Fibroblast of the aortic adventitia (primary cell): ENCODE data around the gene MTREX. TPM values are rescaled to one million over a fixed set of nuclear protein-coding genes. Genes with fewer than 3 reads are reported as not detected.

ENCODE experiments used
- DNase-seq: peaks from one replicate; pipeline ENCODE4 v3.0.0-alpha.2; 2010; ENCODE audit warnings: low read depth
- H3K4me3 ChIP-seq: 2 replicates; pipeline ENCODE4 v1.5.1; 2011; ENCODE audit warnings: low read depth, mild to moderate bottlenecking, control low read depth, low read length, moderate library complexity
- total RNA-seq: library from RNA; depleted of rRNA; stranded (reverse); fragments of >200 nt; gene quantifications from 2 replicates; pipeline ENCODE4 v1.2.3, GENCODE V29; 2012; ENCODE audit warnings: low replicate concordance
- TF ChIP-seq, protein P1 (sequence below): IDR thresholded peaks from 2 replicates; pipeline ENCODE4 v1.5.1; 2011; ENCODE audit warnings: mild to moderate bottlenecking, low read length, control low read depth, inconsistent platforms; ENCODE audit not compliant: insufficient read depth

MTREX gene
- 102 and 123 TPM in 2 replicates for total RNA-seq

DNA sequence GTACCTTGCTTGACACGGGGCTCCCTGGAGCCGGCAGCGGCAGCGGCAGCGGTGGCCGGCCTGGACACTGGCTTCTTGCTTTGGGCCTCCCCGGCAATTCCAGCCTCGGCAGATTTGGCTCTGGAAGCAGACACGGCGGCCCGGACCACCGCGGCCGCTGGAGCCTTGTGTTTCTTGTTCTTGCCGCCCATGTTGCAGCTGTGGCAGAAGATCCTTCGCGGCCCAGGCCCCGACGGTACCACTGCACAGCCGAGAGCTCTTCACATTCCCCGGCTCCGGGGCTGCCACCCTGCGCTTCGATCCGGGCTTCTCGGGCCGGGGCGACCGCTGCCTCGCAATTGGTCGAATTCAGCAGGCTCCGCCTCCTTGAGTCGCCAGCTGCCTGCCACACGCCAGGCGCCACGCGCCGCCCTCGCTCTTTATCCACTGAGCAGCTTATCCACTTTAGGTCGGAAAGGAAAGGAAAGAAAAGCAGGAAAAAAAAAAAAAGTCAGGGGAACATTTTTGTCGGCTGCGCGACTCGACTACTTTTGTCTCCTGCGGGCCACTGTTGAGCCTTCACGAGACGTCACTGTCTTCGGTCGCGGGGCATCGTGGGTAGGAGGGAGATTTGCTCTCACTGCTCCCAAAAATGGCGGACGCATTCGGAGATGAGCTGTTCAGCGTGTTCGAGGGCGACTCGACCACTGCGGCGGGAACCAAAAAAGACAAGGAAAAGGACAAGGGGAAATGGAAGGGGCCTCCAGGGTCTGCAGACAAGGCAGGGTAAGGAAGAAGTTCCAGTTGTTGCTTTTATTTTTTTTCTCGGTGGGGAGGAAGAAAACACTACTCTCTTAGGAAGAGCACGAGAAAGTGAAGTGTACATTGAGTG is at the start of gene MTREX, which contains the start of gene DHX29:
MTREX (plus strand) TSS at position 607 of the 871 bp plus-strand sequence; CDS start at position 632, 25 bp downstream.
DHX29 (minus strand) TSS at position 312 of the 871 bp plus-strand sequence; CDS start at position 191, 121 bp downstream.
- TF ChIP-seq, protein P1, sequence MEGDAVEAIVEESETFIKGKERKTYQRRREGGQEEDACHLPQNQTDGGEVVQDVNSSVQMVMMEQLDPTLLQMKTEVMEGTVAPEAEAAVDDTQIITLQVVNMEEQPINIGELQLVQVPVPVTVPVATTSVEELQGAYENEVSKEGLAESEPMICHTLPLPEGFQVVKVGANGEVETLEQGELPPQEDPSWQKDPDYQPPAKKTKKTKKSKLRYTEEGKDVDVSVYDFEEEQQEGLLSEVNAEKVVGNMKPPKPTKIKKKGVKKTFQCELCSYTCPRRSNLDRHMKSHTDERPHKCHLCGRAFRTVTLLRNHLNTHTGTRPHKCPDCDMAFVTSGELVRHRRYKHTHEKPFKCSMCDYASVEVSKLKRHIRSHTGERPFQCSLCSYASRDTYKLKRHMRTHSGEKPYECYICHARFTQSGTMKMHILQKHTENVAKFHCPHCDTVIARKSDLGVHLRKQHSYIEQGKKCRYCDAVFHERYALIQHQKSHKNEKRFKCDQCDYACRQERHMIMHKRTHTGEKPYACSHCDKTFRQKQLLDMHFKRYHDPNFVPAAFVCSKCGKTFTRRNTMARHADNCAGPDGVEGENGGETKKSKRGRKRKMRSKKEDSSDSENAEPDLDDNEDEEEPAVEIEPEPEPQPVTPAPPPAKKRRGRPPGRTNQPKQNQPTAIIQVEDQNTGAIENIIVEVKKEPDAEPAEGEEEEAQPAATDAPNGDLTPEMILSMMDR, result no peak
- peak; percentile 92 for DNase-seq

DNA sequence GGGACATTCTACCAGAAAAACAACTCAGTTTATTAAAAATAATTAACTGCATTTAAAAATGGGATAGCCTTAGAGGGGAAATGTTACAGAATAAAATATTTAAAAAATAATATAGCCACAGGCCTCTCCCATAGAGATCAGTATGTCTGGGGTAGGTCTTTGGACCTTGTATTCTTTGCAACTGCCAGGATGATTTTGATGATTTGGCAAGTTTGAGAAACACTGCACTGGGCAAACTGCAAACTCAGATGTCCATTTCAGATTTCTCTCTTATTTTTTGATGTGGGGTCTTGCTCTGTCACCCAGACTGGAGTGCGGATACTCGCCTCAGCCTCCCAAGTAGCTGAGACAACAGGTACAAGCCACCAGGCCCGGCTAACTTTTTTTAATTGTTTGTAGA is 49.5 kb upstream of the MTREX start:
- TF ChIP-seq, protein P1, result no peak
- DNase-seq, result no peak
- H3K4me3 ChIP-seq, result no peak overlapping the region

More for the DNA sequence above, at the start of gene MTREX, which contains the start of gene DHX29:
- peak within 1 kb of the TSS; percentile 97 for H3K4me3 ChIP-seq

DNA sequence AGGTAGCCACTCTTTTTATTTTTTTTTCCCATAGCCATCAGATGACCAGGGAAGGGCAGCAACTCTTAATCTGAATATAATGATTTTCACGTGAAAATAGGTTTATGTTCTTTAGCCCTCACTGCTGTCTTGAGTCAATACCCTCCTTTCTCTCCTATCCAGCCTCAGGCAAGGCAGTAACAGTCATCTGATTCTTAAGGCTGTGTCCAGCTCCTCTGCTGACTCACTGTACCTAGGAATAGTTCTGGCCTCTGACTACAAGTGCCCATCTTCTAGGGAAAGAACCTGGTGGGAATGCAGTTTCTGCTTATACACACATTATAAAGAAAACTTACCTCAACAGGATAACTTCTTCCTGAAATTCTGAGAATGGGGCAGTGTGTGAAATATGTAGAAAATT is 31.0 kb upstream of the MTREX start:
- peak; percentile 2 for DNase-seq
- TF ChIP-seq, protein P1, result no peak
- no peak overlapping the region for H3K4me3 ChIP-seq

DNA sequence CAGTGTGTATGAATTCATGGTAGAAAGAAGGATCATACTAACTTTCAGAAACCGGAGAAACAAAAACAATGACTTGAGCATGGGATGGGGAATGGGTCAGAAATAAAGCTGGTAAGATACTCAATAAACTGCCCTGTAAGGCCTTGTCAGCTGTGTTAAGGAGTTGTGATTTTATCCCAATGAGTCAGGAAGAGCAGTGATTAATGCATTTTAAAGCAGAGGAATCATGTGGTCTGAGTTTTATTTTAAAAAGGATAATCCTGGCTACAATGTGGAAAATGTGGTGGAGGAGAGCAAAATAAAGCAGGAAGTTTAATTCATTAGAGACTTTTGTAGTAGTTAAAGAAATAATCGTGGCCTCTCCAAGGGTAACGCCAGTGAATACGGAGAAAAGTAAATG is 29.0 kb upstream of the MTREX start:
- peak; percentile 11 for DNase-seq
- H3K4me3 ChIP-seq, result no peak overlapping the region
- TF ChIP-seq, protein P1, result no peak

DNA sequence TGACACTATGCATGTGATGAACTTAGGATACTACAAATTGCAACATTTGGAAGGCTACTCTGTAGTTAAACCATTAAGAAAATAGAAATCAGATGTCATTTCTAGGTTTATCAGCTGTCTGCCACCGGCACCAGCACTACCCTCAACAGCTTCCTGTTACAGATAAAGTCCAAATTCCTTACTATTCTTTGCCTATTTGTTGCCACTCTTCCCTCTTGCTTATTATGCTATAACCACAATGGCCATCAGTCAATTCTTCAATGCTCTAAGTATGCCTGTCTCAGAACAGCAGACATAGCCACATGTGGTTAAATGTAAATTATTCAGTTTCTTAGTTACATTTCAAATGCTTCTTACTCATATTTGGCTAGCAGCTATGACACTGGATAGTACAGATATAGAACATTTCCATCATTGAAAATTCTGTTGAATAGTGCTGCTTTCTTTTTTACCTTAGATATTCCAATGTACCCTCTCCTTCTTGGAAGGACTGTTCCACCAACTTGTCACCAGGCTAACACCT is 21.3 kb upstream of the MTREX start:
- TF ChIP-seq, protein P1, result no peak
- no peak for DNase-seq
- H3K4me3 ChIP-seq, result no peak overlapping the region

DNA sequence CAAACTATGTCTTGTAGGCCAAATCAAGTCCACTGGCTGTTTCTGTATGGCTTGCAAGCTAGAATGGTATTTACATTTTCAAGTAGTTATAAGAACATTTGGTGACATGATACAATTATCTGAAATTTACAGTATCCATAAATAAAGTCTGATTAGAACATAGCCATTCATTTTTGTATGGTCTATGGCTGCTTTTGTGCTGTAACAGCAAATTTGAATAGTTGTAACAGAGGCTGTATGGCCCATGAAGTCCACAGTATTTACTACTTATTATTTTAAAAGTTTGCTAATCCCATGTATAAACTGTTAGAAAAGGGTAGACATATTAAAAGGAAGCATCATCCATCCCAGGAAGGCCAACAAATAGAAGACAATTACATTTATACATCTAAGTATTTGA is 18.0 kb upstream of the MTREX start:
- TF ChIP-seq, protein P1, result no peak
- DNase-seq, result no peak
- no peak overlapping the region for H3K4me3 ChIP-seq
